Type B pancreatic cell (in vitro differentiated cells): ENCODE measurements around the gene ISY1. TPM values are rescaled to one million over a fixed set of nuclear protein-coding genes. Genes with fewer than 3 reads are reported as not detected.

Experiments used
- DNase-seq: peaks from one replicate; pipeline ENCODE4 v3.0.0; 2021; ENCODE audit warnings: mixed read lengths; ENCODE audit not compliant: unreplicated experiment; ENCODE audit errors: extremely low spot score
- H3K27ac Mint-ChIP-seq: 2 replicates; pipeline ENCODE4 v1.8.0; 2021; ENCODE audit warnings: mild to moderate bottlenecking, mixed read lengths
- H3K27me3 Mint-ChIP-seq: 2 replicates; pipeline ENCODE4 v1.8.0; 2021; ENCODE audit warnings: mixed read lengths
- H3K36me3 Mint-ChIP-seq: 2 replicates; pipeline ENCODE4 v1.8.0; 2021; ENCODE audit warnings: mixed read lengths
- H3K4me1 Mint-ChIP-seq: one replicate; pipeline ENCODE4 v1.8.0; 2021; ENCODE audit warnings: mixed read lengths; ENCODE audit not compliant: unreplicated experiment
- H3K4me3 Mint-ChIP-seq: 2 replicates; pipeline ENCODE4 v1.8.0; 2021; ENCODE audit warnings: mild to moderate bottlenecking, mixed read lengths
- H3K9me3 Mint-ChIP-seq: 2 replicates; pipeline ENCODE4 v1.8.0; 2021; ENCODE audit warnings: mixed read lengths
- total RNA-seq: library from RNA; stranded (reverse); gene quantifications from 2 replicates; pipeline ENCODE4 v1.2.1, GENCODE V29; 2021; ENCODE audit warnings: low replicate concordance
- TF ChIP-seq, protein P1 (sequence below): fragments of 200-600 bp; sonication (generic); conservative IDR thresholded peaks from 2 replicates; pipeline ENCODE4 v1.5.0; 2021; ENCODE audit warnings: antibody characterized with exemption, mild to moderate bottlenecking

ISY1 gene
- total RNA-seq, 1 donor from 2014 or later = 33.2 TPM

DNA sequence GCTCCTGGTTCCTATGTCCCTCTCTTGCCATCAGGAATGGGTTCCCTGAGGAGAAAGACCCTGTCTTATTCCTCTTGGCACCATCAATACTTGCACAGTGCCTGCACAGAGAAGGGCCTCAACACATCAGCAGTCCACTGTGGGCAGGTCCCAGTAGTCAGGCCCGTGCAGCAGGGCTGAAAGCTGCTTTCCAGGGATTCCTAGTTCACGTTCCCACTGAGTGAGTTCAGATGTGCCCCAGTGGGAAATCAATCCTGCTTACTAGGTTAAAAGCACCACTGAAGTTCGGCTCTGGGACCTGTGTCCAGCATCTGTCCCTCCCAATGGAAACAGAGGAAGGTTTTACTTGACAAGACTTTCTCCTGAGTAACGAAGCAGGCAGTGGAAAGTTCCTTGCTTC lies 55.0 kb downstream of the ISY1 start:
- no peak for DNase-seq
- Mint-ChIP-seq H3K4me3 (no peak overlapping the region), H3K4me1 (peaks cover 10% of the 10 kb centered on the region), H3K27me3 (no peaks in the 10 kb centered on the region), H3K36me3 (peaks cover 7% of the 10 kb centered on the region), H3K9me3 (no peaks in the 10 kb centered on the region), H3K27ac (no peak overlapping the region)
- TF ChIP-seq, protein P1, sequence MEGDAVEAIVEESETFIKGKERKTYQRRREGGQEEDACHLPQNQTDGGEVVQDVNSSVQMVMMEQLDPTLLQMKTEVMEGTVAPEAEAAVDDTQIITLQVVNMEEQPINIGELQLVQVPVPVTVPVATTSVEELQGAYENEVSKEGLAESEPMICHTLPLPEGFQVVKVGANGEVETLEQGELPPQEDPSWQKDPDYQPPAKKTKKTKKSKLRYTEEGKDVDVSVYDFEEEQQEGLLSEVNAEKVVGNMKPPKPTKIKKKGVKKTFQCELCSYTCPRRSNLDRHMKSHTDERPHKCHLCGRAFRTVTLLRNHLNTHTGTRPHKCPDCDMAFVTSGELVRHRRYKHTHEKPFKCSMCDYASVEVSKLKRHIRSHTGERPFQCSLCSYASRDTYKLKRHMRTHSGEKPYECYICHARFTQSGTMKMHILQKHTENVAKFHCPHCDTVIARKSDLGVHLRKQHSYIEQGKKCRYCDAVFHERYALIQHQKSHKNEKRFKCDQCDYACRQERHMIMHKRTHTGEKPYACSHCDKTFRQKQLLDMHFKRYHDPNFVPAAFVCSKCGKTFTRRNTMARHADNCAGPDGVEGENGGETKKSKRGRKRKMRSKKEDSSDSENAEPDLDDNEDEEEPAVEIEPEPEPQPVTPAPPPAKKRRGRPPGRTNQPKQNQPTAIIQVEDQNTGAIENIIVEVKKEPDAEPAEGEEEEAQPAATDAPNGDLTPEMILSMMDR = no peak

DNA sequence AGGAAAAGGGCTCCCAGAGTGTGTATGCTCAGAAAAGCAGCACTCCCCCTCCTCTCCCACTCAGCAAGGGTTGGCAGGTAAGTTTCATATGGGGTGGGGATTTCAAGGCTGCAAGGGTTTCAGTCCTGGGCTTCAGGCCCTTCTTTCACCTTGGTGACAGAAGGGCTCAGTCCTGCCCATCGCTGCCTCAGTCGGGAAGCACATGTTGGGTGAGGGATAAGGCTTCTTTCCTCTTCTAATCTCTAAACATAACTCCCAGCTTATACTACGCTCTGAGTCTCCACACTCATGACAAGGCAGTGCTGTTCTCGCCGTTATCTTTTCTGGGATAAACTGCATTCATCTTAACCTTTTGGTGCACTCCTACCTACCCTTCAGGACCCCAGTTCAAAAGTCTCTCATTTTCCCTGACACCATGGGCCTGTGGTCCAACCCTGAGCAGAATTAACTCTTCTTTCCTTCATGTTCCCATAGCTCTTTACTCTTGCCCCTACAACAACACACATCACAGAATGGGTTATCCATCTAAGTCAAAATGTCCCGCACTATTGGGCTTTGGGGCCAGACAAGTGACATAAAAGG lies 56.3 kb downstream of the ISY1 start:
- peaks cover 4% of the 10 kb centered on the region for H3K36me3 Mint-ChIP-seq
- TF ChIP-seq, protein P1 = no peak
- no peaks in the 10 kb centered on the region for H3K9me3 Mint-ChIP-seq
- no peak for DNase-seq
- peaks cover 10% of the 10 kb centered on the region for H3K4me1 Mint-ChIP-seq
- H3K4me3 Mint-ChIP-seq = no peak overlapping the region
- H3K27me3 Mint-ChIP-seq = no peaks in the 10 kb centered on the region
- no peak overlapping the region for H3K27ac Mint-ChIP-seq

GRCh38 chr3:129104051-129104450 lies 56.8 kb downstream of the ISY1 start:
- no peak for DNase-seq
- Mint-ChIP-seq H3K9me3 (no peaks in the 10 kb centered on the region), H3K27ac (no peak overlapping the region), H3K27me3 (no peaks in the 10 kb centered on the region), H3K36me3 (peaks cover 6% of the 10 kb centered on the region), H3K4me3 (no peak overlapping the region), H3K4me1 (peaks cover 10% of the 10 kb centered on the region)
- TF ChIP-seq, protein P1 = no peak

DNA sequence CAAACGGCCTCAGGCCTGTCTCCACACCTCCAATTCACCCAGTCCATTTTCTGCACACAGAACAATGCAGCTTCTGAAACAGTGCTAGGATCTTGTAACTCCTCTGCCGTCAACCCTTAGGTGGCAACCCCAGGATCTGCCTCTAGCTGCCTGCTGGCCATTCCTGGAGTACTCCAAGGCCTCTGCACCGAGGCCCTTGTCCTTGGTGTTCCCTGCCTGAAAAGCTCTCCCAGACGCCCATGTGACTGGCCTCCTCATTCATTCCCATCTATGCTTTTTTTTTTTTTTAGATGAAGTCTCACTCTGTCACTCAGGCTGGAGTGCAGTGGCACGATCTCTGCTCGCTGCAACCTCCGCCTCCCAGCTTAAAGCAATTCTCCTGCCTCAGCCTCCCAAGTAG lies 57.6 kb downstream of the ISY1 start:
- peaks cover 8% of the 10 kb centered on the region for H3K36me3 Mint-ChIP-seq
- TF ChIP-seq, protein P1 = no peak
- H3K4me3 Mint-ChIP-seq = no peak overlapping the region
- H3K27me3 Mint-ChIP-seq = no peaks in the 10 kb centered on the region
- H3K9me3 Mint-ChIP-seq = no peaks in the 10 kb centered on the region
- DNase-seq = no peak
- H3K27ac Mint-ChIP-seq = no peak overlapping the region
- peaks cover 10% of the 10 kb centered on the region for H3K4me1 Mint-ChIP-seq

GRCh38 chr3:129101370-129102138 lies 59.3 kb downstream of the ISY1 start:
- H3K4me3 Mint-ChIP-seq = no peak overlapping the region
- no peaks in the 10 kb centered on the region for H3K9me3 Mint-ChIP-seq
- TF ChIP-seq, protein P1 = no peak
- H3K27ac Mint-ChIP-seq = no peak overlapping the region
- peaks cover 15% of the 10 kb centered on the region for H3K36me3 Mint-ChIP-seq
- peaks cover 5% of the 10 kb centered on the region for H3K4me1 Mint-ChIP-seq
- DNase-seq = no peak
- no peaks in the 10 kb centered on the region for H3K27me3 Mint-ChIP-seq
